ENCODE results near the gene PLEKHG5.
"Not testable (repeated sequence)": the region's sequence is repeated elsewhere in the genome, so short reads cannot be mapped to it uniquely, and the experiment has no call there.

Gene PLEKHG5

GRCh38 chr1:6447016-6447817 is 44.2 kb downstream of the PLEKHG5 start:
- Histone ChIP-seq H3K4me1 (peaks cover 0 to 25% (median 20%) of the 10 kb centered on the region in 4 donors), H3K4me3 (no peak overlapping the region)
- no peak for DNase-seq

GRCh38 chr1:6446665-6447015 is 44.8 kb downstream of the PLEKHG5 start:
- TF ChIP-seq, protein P1, sequence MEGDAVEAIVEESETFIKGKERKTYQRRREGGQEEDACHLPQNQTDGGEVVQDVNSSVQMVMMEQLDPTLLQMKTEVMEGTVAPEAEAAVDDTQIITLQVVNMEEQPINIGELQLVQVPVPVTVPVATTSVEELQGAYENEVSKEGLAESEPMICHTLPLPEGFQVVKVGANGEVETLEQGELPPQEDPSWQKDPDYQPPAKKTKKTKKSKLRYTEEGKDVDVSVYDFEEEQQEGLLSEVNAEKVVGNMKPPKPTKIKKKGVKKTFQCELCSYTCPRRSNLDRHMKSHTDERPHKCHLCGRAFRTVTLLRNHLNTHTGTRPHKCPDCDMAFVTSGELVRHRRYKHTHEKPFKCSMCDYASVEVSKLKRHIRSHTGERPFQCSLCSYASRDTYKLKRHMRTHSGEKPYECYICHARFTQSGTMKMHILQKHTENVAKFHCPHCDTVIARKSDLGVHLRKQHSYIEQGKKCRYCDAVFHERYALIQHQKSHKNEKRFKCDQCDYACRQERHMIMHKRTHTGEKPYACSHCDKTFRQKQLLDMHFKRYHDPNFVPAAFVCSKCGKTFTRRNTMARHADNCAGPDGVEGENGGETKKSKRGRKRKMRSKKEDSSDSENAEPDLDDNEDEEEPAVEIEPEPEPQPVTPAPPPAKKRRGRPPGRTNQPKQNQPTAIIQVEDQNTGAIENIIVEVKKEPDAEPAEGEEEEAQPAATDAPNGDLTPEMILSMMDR (IDR thresholded peaks at IDR 0.05), result no peak
- peaks cover 0 to 75% of the 10 kb centered on the region in 2 donors for H3K27me3 ChIP-seq
- no peak overlapping the region for H3K4me3 ChIP-seq
- no peaks in the 10 kb centered on the region for H3K9me3 ChIP-seq
- intact Hi-C loops (cut with DNase I; ENCODE audit: low total_unique reads), result no loop called here
- H3K27ac ChIP-seq, result no peak overlapping the region
- no peaks in the 10 kb centered on the region for H3K36me3 ChIP-seq
- peaks cover 0 to 25% (median 20%) of the 10 kb centered on the region in 4 donors for H3K4me1 ChIP-seq
- no peak for DNase-seq

More at GRCh38 chr1:6447016-6447817, 44.2 kb downstream of the PLEKHG5 start:
- Histone ChIP-seq H3K9me3 (no peaks in the 10 kb centered on the region), H3K27ac (no peak overlapping the region), H3K36me3 (no peaks in the 10 kb centered on the region), H3K27me3 (peaks cover 0 to 75% of the 10 kb centered on the region in 2 donors)
- intact Hi-C loops (cut with DNase I; ENCODE audit: low total_unique reads), result no loop called here
- TF ChIP-seq, protein P1 (IDR thresholded peaks at IDR 0.05), result no peak

DNA sequence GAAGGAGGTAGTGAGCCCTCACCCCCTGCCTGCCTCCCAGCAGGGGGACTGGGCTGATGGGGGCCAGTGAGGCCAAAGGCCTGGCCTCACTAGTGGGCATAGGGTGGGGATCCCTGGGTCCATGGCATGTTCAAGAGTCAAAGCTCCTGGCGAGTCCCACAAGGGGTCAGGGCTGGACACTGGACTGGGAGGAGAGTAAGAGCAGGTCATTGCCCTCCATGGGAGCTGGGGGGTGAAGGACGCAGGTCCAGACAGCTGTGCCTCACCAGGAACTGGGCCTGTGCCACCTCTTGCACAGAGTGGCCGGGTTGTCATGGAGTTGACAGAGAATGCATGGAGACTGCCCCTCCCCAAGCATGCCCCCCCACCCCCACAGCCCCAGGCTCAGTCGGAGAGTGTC is 45.5 kb downstream of the PLEKHG5 start:
- intact Hi-C loops (cut with DNase I; ENCODE audit: low total_unique reads); DNase-seq: not testable (repeated sequence)
- H3K27me3 ChIP-seq, result peaks cover 0 to 75% of the 10 kb centered on the region in 2 donors

DNA sequence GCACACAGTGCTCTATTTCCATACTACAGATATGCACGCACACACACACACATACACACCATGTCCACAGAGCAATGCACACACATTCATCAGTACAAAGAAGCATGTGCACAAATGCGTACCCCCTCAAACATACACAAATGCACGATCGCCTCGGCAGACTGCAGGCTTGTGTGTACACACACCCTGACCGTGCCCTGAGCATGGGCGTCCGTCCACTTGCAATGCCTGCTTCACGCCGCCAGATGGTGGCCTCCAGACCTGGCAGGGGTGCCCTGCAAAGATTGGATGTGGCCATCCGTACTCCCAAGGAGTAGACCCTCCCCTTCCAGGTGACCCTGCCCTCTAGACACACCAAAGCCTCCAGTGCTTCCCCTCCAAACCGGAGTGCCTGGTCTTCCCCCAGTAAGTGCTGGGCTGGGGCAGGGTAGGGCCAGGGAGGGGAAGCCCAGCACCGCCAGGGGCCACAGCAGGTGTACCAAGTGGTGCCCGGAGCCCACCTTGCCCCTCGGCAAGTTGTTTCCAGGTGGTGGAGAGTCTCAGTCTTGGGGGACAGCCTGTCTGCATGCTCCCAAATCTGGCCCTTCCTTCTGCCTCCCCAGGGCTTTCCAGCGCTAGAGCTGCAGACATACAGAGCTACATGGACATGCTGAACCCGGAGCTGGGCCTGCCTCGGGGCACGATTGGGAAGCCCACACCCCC is 46.3 kb downstream of the PLEKHG5 start:
- intact Hi-C loops (cut with DNase I; ENCODE audit: low total_unique reads), result no loop called here
- H3K4me3 ChIP-seq, result no peak overlapping the region
- H3K36me3 ChIP-seq, result no peaks in the 10 kb centered on the region
- TF ChIP-seq, protein P1 (IDR thresholded peaks at IDR 0.05), result peak; percentile 14
- no peak for DNase-seq
- H3K27me3 ChIP-seq, result peaks cover 0 to 75% of the 10 kb centered on the region in 2 donors
- peaks cover 0 to 31% (median 26%) of the 10 kb centered on the region in 4 donors for H3K4me1 ChIP-seq
- H3K9me3 ChIP-seq, result no peaks in the 10 kb centered on the region
- H3K27ac ChIP-seq, result no peak overlapping the region

More for the DNA sequence above, 45.5 kb downstream of the PLEKHG5 start:
- H3K9me3 ChIP-seq, H3K36me3 ChIP-seq, H3K4me3 ChIP-seq, H3K27ac ChIP-seq: not testable (repeated sequence)
- H3K4me1 ChIP-seq, result peaks cover 0 to 25% (median 20%) of the 10 kb centered on the region in 4 donors

GRCh38 chr1:6444377-6444776 is 47.1 kb downstream of the PLEKHG5 start:
- peaks cover 0 to 75% of the 10 kb centered on the region in 2 donors for H3K27me3 ChIP-seq
- H3K9me3 ChIP-seq, result no peaks in the 10 kb centered on the region
- TF ChIP-seq, protein P1 (IDR thresholded peaks at IDR 0.05), result no peak
- peaks cover 0 to 35% (median 29%) of the 10 kb centered on the region in 4 donors for H3K4me1 ChIP-seq
- no peak for DNase-seq
- intact Hi-C loops (cut with DNase I; ENCODE audit: low total_unique reads), result no loop called here
- no peak overlapping the region for H3K4me3 ChIP-seq
- H3K27ac ChIP-seq, result no peak overlapping the region
- no peaks in the 10 kb centered on the region for H3K36me3 ChIP-seq

Measured in tibial artery (tissue), 4 donors.